GM18519 (cell line): ENCODE measurements around the gene SYNPO2L.
A peak's percentile ranks its signal among the peaks of the same experiment; 100 is the strongest.

ENCODE experiments used
- ATAC-seq: cut with Tn5 transposase; IDR thresholded peaks from one replicate; pipeline ENCODE4 v1.9.1; 2021; ENCODE audit warnings: mild to moderate bottlenecking, moderate library complexity; ENCODE audit not compliant: unreplicated experiment, low FRiP score

SYNPO2L gene

DNA sequence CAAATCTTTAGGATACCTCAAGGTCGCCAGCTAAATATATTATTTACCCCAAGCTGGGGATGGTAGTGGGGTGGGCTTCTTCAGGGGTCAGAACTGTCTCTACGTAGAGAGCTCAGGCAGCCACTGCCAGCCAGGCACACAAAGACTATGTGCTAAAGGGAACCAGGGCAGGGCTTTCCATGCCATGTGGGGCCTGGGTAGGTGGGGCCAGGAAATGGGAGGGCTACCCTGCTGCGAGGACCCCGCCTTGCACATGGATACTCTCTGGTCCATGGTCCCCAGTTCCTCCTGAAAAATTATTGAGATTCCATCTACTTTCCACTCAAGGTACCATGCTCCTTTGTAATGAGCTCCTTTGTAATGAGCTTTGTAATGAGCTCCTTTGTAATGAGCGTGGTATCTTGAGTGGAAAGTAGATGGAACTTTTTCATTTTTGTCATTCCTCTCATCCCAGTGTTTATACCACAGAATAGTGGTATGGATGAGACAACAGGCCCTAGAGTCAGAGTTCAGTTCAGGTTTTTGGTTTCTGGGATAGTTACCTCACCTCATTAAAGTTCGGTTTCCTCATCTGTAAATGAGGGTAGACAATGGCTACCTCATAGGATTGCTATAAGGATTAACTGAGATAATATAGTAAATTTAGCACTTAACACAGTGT, 5.8 kb downstream of the SYNPO2L start:
- ATAC-seq: no peak

DNA sequence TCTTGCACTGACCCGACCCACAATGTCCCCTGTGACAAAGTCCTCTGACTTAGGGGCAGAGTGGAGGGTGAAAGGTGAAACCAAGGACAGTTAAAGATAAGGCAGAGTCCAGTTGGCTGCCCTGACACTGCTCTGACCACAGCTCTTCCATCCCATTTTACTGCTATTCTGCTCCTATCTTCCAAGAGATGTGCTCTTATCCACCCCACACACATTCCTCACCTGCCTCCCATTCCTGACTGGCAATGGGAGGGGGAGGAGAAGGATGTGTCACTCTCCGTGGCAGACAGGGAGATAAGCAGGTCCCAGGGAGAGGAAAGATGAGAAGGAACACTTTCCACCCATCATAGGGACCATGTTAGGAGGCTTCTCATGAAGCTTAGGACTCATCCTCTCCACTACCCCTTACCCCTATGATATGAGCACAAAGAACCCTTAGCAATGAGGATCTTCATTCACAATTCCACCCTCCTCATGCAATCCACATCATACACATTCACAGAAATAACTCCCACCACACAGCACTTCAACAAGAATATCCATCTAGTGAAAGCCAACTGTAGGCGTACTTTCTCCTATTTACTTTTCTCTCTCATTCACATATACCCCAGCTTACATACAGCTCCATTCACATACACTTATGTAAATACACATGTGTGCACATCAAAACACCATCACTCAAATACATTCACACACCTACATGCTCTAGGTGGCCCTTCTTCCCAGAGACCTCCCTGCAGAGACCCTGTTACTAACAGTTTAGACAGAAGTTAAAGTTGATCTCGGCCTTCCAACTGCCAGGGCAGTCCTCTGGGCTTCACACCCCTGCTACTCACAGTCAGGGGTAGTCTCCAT, 6.6 kb downstream of the SYNPO2L start:
- no peak for ATAC-seq

DNA sequence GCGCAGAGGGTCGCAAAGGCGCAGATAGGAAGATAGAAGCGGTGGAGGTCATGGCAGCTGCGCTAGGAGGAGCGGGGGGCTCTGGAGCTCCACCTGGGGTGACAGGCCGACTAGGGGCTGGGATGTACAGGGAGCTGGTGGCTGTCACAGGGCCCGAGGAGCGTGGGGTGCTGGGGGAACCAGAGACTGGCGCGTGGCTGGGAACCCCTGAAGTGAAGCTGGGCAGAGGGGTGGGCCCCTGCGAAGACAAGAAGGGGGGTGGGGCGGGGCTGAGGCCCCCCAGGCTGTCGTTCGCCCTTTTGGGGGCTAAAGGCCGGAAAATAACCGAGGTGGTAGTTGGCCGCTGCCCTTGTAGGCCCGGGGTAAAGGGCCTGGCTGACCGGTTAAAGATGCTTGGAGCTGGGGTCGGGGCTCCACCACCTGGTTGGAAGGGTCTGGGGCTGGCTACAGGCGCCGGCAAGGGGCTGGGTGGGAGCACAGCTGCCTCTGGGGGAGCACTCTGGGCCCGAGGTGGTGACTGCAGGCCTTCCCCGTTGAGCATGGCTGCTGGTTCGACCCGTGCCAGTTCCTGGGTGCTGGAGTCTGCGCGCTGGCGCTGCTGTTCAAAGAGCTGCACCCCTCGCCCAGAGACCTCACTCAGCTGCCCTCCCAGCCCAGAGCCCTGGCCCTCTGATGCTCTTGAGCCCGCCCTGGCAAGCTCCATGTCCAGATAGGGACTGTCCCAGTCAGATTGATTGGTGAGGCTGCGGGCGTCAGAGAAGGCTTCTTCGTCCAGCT, 7.8 kb downstream of the SYNPO2L start:
- ATAC-seq: no peak

DNA sequence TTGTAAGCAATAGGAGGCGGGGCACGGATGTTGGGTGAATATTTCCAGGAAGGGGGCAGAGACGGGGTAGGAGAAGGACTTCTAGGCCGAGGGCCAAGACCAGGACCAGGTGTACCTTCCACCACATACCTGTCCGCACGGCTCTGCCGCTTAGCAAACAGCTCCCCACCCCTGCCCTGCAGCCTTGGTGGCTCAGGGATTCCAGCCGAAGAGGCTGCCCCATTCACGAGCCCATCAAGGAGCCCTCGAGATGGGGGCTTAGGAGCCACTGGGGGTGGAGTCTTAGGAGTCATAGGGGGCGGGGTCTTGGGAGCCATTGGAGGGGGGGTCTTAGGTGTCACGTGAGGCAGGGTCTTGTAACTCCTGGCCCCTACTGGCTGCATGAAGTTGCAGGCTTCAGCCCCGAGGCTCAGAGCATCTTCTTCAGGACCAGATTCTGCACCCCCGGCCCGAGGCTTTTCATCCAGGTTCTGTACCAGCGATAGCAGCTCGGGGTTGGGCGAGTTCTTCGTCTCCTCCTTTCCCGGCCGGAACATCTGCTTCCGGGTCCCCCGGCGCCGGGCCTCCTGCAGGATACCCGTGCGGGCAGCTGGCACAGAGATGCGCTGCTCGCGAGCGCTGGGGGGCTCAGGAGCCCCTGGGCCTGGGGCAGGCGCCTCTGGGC, 8.5 kb downstream of the SYNPO2L start:
- no peak for ATAC-seq

DNA sequence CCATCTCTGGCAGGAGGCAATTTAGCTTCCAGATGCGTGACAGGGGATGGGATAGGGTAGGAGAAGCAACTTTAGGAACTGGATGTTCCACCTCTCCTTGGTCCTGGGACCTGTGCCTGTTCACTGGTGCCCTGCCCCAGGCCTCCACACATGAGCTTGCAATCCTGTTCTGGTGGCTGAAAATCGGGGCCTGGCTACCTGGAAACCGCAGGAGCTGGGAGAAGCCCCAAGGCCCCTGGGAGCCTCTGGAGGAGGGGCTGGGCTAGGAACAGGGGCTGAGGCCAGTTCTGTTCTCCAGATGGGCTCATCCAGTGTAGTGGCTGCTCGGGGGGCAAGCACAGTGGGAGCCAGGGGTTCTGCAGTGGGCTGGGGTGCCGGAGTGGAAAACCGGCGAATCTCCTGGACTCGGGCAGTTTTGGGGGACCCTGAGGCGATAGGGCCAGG, 9.2 kb downstream of the SYNPO2L start:
- ATAC-seq: no peak

GRCh38 chr10:73645251-73645650, 10.6 kb downstream of the SYNPO2L start:
- ATAC-seq: no peak

DNA sequence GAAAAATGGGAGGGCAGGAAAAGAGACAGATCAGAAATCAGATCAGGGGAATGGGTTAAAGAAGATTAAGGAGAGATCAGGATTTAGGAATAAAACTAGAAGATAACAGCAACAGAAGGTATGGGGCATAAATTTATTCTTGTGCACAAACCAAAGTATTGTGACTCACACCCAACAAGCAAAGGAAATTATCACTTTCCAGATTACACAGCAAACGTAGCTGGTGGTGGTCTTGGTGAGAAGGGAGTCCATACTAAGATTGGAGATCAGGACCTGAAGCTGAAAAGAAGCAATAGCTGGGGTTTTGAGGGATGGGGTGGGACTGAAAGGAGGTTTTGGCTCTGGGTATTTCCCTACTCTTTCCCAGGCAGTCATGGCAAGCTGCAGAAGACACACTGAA, 11.1 kb downstream of the SYNPO2L start:
- no peak for ATAC-seq

- ATAC-seq: no peak
Observed at GRCh38 chr10:73644015-73644743, 11.7 kb downstream of the SYNPO2L start.

- no peak for ATAC-seq
Observed at GRCh38 chr10:73643362-73643761, 12.5 kb downstream of the SYNPO2L start.

DNA sequence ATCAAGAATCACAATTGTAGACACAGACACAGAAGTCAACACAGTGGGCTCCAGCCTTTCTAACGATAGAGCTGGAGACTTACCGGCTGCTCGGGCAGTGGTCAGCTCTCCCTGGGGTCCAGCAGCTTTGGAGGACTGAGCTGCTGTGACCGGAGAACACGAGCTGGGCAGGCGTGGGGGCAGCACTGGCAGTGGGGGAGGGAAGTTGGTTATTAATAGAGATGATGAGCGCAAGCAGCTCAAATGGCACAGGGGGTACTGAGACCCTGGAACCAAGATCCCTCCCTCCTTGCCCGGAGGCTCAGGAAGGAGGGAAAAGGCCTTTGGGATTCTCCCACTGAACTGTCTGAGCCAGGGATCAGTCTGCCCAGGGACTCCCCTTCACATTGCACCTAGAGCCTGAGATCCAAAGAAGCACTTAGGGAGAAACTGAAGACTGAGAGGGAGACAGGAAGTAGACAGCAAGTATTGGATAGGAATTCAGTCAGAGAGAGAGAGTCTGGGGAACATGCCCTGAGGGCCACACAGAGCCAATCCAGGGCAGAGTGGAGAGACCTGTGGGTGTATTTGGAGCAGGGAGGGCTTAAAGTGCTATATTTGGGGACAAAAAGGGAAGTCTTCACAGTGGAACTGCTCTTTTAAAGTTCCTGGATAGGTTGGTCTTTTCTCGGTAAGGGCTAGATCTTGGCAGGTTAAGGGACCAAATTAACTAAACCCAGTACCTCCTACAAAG, 14.3 kb downstream of the SYNPO2L start, which contains the start of gene MYOZ1:
Gene MYOZ1, minus strand, starts transcription at position 147 of the 733 bp plus-strand sequence. CDS start 1,457 bp downstream, outside the sequence.
- ATAC-seq: no peak

GRCh38 chr10:73639286-73639685, 16.5 kb downstream of the SYNPO2L start:
- ATAC-seq: no peak

- ATAC-seq: no peak
Observed at GRCh38 chr10:73635781-73636180, 20.0 kb downstream of the SYNPO2L start.

DNA sequence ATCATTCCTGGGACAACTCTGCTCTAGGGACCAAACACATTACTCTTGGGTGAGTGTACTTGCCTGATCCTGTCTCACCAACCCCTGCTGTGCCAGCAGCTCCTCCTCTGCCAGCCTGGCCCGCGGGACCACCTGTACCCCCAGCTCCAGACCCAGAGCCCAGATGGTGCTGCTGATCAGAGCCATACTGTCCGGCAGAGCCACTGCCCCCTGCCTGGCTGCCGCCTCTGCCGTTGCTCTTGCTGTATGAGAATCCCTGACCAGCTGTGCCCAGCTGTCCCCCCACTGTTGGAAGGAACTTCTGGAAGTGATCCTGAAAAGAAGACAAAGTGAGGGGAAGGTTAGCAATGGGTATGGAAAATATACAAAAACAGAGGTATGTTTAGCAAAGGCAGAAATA, 21.4 kb downstream of the SYNPO2L start:
- no peak for ATAC-seq

GRCh38 chr10:73629165-73629564, 26.7 kb downstream of the SYNPO2L start:
- ATAC-seq: no peak

DNA sequence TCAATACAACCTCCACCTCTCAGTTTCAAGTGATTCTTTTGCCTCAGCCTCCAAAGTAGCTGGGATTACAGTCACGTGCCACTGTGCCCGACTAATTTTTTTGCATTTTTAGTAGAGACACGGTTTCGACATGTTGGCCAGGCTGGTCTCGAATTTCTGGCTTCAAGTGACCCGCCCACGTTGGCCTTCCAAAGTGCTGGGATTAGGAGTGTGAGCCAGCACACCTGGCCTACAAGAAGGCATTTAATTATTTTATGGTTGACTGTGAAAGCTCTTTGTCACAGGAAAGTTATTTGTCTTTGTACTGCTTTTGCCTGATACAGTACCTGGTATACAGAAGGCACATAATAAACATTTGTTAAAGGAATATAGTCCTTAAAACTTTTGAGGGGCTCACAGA, 27.4 kb downstream of the SYNPO2L start:
- ATAC-seq: no peak

DNA sequence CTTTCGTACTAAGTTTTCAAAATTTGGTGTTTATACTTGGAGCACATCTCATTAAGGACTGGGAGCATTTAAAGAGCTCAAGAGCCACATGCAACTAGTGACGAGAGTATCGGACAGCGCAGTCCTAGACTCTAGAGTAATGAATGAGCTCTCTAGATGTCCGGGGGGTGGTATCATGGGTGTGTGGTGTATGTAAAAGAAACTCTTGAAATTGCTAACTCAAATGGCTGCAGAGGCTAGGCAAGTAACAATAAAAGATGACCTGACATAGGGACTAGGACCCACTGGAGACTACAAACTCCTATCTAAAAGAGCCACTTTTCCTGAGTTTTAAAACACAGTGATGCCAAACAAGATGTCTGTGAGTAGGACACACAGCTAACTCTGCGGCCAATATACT, 28.5 kb downstream of the SYNPO2L start:
- ATAC-seq: no peak

- ATAC-seq: peak; percentile 98
Observed at GRCh38 chr10:73625884-73626752, 29.7 kb downstream of the SYNPO2L start.
